Gastrocnemius medialis (tissue), 4 donors: ENCODE measurements around the gene PHKG2. TPM values are rescaled to one million over a fixed set of nuclear protein-coding genes. Genes with fewer than 3 reads are reported as not detected.

Experiments used
- ATAC-seq, 2 donors: fragments of 150-250 bp; one replicate each; pipeline ENCODE4 v1.9.1; 2016
- DNase-seq, 2 donors: peaks; one replicate each; pipeline ENCODE4 v3.0.0-alpha.2; 2019
- H3K27ac ChIP-seq, 4 donors: fragments of 200-600 bp; sonication (generic); 1 replicate in 1 of 4; 2 replicates in 3 of 4; pipeline ENCODE4 v1.5.1; 2016 to 2018; ENCODE audit warnings: mild to moderate bottlenecking in 2 of 4, moderate library complexity in 1 of 4
- H3K27me3 ChIP-seq, 3 donors: fragments of 200-600 bp; sonication (generic) in 2 of 3; 1 replicate in 1 of 3; 2 replicates in 2 of 3; pipeline versions ENCODE4 v1.5.1 to v1.6.0; 2016 to 2019; ENCODE audit warnings: mild to moderate bottlenecking in 1 of 3, moderate library complexity in 1 of 3
- H3K36me3 ChIP-seq, 2 donors: fragments of 200-600 bp; sonication (generic) in 1 of 2; one replicate each; pipeline ENCODE4 v1.5.1; 2017 to 2018
- H3K4me1 ChIP-seq, 2 donors: fragments of 200-600 bp; sonication (generic) in 1 of 2; one replicate each; pipeline ENCODE4 v1.5.1; 2016 to 2017; ENCODE audit warnings: mild to moderate bottlenecking in 2 of 2
- H3K4me3 ChIP-seq, 4 donors: fragments of 200-600 bp; sonication (generic) in 3 of 4; 1 replicate in 1 of 4; 2 replicates in 3 of 4; pipeline ENCODE4 v1.5.1; 2016 to 2019; ENCODE audit warnings: mild to moderate bottlenecking in 2 of 4
- H3K9me3 ChIP-seq, 3 donors: fragments of 200-600 bp; sonication (generic) in 2 of 3; 1 replicate in 1 of 3; 2 replicates in 2 of 3; pipeline ENCODE4 v1.5.1; 2016 to 2019
- POLR2A ChIP-seq, 2 donors: fragments of 450-650 bp; IDR thresholded peaks; one replicate each; pipeline ENCODE4 v1.6.1; 2017; ENCODE audit warnings: antibody characterized with exemption in 2 of 2, mild to moderate bottlenecking in 2 of 2, moderate library complexity in 2 of 2
- in situ Hi-C, 4 donors: fragments of 200-750 bp; cut with MboI; loops; one replicate each; pipeline versions ENCODE4 v1.15.0 to v1.8.0; 2017; ENCODE audit warnings: low sequenced_read_pairs in 4 of 4
- intact Hi-C: fragments of 100-400 bp; cut with DNase I; formaldehyde crosslinking; loops from one replicate; pipeline ENCODE4 v1.15.1; 2023; ENCODE audit warnings: low total_unique reads
- total RNA-seq, 4 donors: library from RNA; depleted of rRNA; stranded (reverse); fragments of >200 nt; gene quantifications; one replicate each; pipeline versions ENCODE4 v1.1.0 to v1.2.3, GENCODE V29; 2016
- TF ChIP-seq, protein P1 (sequence below), 5 experiments: fragments of 450-650 bp in 3 of 5; fragments of 200-600 bp in 2 of 5; sonication (generic) in 2 of 5; IDR thresholded peaks in 4 of 5; conservative IDR thresholded peaks in 1 of 5; 1 replicate in 4 of 5; 2 replicates in 1 of 5; pipeline ENCODE4 v1.5.1; 2016 to 2019; ENCODE audit warnings: antibody characterized with exemption in 5 of 5, mild to moderate bottlenecking in 3 of 5, moderate library complexity in 3 of 5

The PHKG2 gene
- total RNA-seq, 4 donors from 2014 or later = 8.8 to 30.0 (median 21.6) TPM

DNA sequence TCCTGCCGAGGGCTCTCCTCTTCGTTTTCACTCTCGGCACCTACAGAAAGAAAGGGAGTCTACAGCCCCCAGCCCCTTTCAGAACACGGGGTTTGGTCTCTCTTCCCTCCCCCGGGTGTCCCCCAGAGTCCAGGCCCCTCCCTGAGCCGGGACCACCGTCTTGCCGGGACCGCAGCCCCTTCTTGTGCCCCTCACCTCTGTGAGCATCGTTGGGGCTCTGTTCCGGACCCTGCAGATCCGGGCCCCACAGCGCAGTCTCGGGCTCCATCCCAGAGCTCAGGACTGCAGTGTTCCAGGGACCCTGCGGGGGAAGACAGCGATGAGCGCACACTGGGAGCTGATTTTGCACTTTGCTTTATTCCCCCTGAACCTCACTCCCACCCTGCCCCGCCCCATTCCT, 36.0 kb downstream of the PHKG2 start:
- ATAC-seq (no peak), DNase-seq (no peak)
- Histone ChIP-seq H3K4me1 (peaks cover 15 to 18% of the 10 kb centered on the region in 2 donors), H3K4me3 (no peak overlapping the region), H3K36me3 (peaks cover 0 to 26% of the 10 kb centered on the region in 2 donors), H3K27ac (no peak overlapping the region), H3K27me3 (no peaks in the 10 kb centered on the region), H3K9me3 (no peaks in the 10 kb centered on the region)
- no peak for TF ChIP-seq POLR2A (IDR thresholded peaks at IDR 0.05)
- TF ChIP-seq, protein P1, sequence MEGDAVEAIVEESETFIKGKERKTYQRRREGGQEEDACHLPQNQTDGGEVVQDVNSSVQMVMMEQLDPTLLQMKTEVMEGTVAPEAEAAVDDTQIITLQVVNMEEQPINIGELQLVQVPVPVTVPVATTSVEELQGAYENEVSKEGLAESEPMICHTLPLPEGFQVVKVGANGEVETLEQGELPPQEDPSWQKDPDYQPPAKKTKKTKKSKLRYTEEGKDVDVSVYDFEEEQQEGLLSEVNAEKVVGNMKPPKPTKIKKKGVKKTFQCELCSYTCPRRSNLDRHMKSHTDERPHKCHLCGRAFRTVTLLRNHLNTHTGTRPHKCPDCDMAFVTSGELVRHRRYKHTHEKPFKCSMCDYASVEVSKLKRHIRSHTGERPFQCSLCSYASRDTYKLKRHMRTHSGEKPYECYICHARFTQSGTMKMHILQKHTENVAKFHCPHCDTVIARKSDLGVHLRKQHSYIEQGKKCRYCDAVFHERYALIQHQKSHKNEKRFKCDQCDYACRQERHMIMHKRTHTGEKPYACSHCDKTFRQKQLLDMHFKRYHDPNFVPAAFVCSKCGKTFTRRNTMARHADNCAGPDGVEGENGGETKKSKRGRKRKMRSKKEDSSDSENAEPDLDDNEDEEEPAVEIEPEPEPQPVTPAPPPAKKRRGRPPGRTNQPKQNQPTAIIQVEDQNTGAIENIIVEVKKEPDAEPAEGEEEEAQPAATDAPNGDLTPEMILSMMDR (IDR thresholded peaks at IDR 0.05 in 4 of 5, conservative IDR thresholded peaks at IDR 0.05 in 1 of 5) = no peak
- intact Hi-C loops (no loop called here), in situ Hi-C loops (no loop called here)

DNA sequence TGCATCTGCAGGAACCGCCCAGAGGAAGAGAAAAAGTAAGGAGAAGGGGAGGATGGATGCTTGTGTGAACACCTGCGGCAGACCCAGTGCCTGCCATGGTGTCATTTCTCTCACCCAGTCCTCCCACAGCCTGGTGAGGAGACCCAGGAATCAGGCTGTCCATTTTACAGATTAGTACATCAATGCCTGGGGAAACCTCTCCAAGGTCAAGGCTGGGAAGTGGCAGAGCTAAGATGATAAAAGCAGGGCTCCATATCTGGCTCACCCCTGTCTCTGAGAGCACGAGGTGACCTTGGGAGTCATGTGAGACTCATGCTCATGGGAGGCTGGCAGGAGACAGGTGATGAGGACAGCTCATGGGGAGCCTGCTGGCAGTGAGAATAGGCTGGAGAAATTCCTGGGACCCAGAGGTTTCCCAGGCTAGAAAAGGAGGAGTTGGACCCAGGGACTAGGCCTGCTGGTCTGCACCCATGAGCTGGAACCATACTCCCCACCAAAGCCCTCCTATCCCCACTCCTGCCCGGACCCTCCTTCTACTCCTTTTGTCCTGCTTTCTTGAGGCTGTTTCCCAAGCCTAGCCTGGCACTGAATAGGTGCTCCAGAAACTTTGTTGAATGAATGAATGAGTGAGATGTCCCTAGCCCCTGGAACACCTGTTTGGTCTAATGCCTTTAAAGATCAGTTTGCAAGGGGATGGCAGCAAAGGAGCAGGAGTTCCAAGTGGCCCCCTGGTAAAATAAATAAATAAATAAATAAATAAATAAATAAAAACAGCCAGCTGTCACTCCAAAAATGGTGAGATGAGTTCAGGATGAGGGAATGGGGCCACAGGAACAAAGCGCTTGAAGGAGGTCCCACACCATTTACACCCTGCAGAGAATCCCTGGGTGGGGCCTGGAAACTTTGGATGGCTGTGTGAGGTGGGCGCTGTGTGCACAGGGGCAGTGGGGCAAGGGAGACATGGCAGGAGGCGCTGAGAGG, 37.2 kb downstream of the PHKG2 start:
- Histone ChIP-seq H3K4me3 (peak overlapping the region; percentile 73 to 95 (median 87)), H3K27me3 (no peaks in the 10 kb centered on the region), H3K9me3 (no peaks in the 10 kb centered on the region), H3K36me3 (peaks cover 0 to 26% of the 10 kb centered on the region in 2 donors), H3K4me1 (peaks cover 15 to 18% of the 10 kb centered on the region in 2 donors), H3K27ac (peak overlapping the region; percentile 80 to 95 (median 91))
- in situ Hi-C loops = no loop called here
- no peak for TF ChIP-seq POLR2A (IDR thresholded peaks at IDR 0.05)
- TF ChIP-seq, protein P1 (IDR thresholded peaks at IDR 0.05 in 4 of 5, conservative IDR thresholded peaks at IDR 0.05 in 1 of 5) = no peak
- intact Hi-C loops = no loop called here
- ATAC-seq = peak; percentile 50 to 53
- peak in 1 of 2 donors; percentile 75 for DNase-seq

GRCh38 chr16:30786115-30786935, 38.1 kb downstream of the PHKG2 start:
- no peaks in the 10 kb centered on the region for H3K27me3 ChIP-seq
- in situ Hi-C loops (no loop called here), intact Hi-C loops (no loop called here)
- H3K4me3 ChIP-seq = peak overlapping the region; percentile 73 to 95 (median 87)
- H3K4me1 ChIP-seq = peaks cover 15 to 18% of the 10 kb centered on the region in 2 donors
- ATAC-seq (peak; percentile 37 to 47), DNase-seq (no peak)
- no peaks in the 10 kb centered on the region for H3K9me3 ChIP-seq
- peak overlapping the region; percentile 80 to 95 (median 91) for H3K27ac ChIP-seq
- peaks cover 0 to 25% of the 10 kb centered on the region in 2 donors for H3K36me3 ChIP-seq
- TF ChIP-seq POLR2A (IDR thresholded peaks at IDR 0.05) = no peak
- TF ChIP-seq, protein P1 (IDR thresholded peaks at IDR 0.05 in 4 of 5, conservative IDR thresholded peaks at IDR 0.05 in 1 of 5) = no peak

- peak within 1 kb of the TSS; percentile 73 to 95 (median 87) for H3K4me3 ChIP-seq
- in situ Hi-C loops (no loop called here), intact Hi-C loops (loop anchor here (1.0 kb wide), 1 partner anchor 18 kb away; no protein-coding TSS in a partner anchor)
- DNase-seq = peak in 1 of 2 donors; percentile 62
- ATAC-seq = peak; percentile 73 to 78
- peaks cover 0 to 17% of the 10 kb centered on the region in 2 donors for H3K36me3 ChIP-seq
- no peak for TF ChIP-seq POLR2A (IDR thresholded peaks at IDR 0.05)
- TF ChIP-seq, protein P1 (IDR thresholded peaks at IDR 0.05 in 4 of 5, conservative IDR thresholded peaks at IDR 0.05 in 1 of 5) = peak in 2 of 5 experiments; percentile 10 to 11
- H3K4me1 ChIP-seq = peaks cover 15 to 18% of the 10 kb centered on the region in 2 donors
- H3K9me3 ChIP-seq = no peaks in the 10 kb centered on the region
- no peaks in the 10 kb centered on the region for H3K27me3 ChIP-seq
- H3K27ac ChIP-seq = peak within 1 kb of the TSS; percentile 80 to 95 (median 91)
Observed at GRCh38 chr16:30786936-30787612, 38.8 kb downstream of the PHKG2 start, which contains the start of gene ZNF629. TSS of gene ZNF629 (minus strand) at chr16:30787205. CDS start at chr16:30784482, 2,723 bp downstream.
